ENCODE measurements around the gene JADE3.

Gene JADE3

GRCh38 chrX:46992070-46992469 is 79.8 kb downstream of the JADE3 start:
- no peak for TF ChIP-seq CTCF (conservative IDR thresholded peaks at IDR 0.05; ENCODE audit: low read depth, low read length)
- DNase-seq (ENCODE audit: low read depth): no peak
- no peak overlapping the region for H3K4me3 ChIP-seq (ENCODE audit: low read depth, low read length)

GRCh38 chrX:46994096-46994495 is 81.9 kb downstream of the JADE3 start:
- no peak for TF ChIP-seq CTCF (conservative IDR thresholded peaks at IDR 0.05; ENCODE audit: low read depth, low read length)
- DNase-seq (ENCODE audit: low read depth): peak; percentile 9

GRCh38 chrX:47012131-47012530 is 99.9 kb downstream of the JADE3 start:
- no peak for TF ChIP-seq CTCF (conservative IDR thresholded peaks at IDR 0.05; ENCODE audit: low read depth, low read length)
- no peak overlapping the region for H3K4me3 ChIP-seq (ENCODE audit: low read depth, low read length)
- no peak for DNase-seq (ENCODE audit: low read depth)

More at GRCh38 chrX:46994096-46994495, 81.9 kb downstream of the JADE3 start:
- no peak overlapping the region for H3K4me3 ChIP-seq (ENCODE audit: low read depth, low read length)

GRCh38 chrX:47026198-47026597 is 114.0 kb downstream of the JADE3 start:
- H3K4me3 ChIP-seq (ENCODE audit: low read depth, low read length): no peak overlapping the region
- no peak for TF ChIP-seq CTCF (conservative IDR thresholded peaks at IDR 0.05; ENCODE audit: low read depth, low read length)
- DNase-seq (ENCODE audit: low read depth): no peak

- DNase-seq (ENCODE audit: low read depth): peak; percentile 78
- no peak overlapping the region for H3K4me3 ChIP-seq (ENCODE audit: low read depth, low read length)
- TF ChIP-seq CTCF (conservative IDR thresholded peaks at IDR 0.05; ENCODE audit: low read depth, low read length): peak; percentile 49
These were observed 118.1 kb downstream of the JADE3 start for GRCh38 chrX:47030339-47030738.

- TF ChIP-seq CTCF (conservative IDR thresholded peaks at IDR 0.05; ENCODE audit: low read depth, low read length): no peak
- H3K4me3 ChIP-seq (ENCODE audit: low read depth, low read length): no peak overlapping the region
- DNase-seq (ENCODE audit: low read depth): peak; percentile 16
These were observed 135.8 kb downstream of the JADE3 start for GRCh38 chrX:47047989-47048388.

GRCh38 chrX:47059142-47059874 is 147.1 kb downstream of the JADE3 start:
- DNase-seq (ENCODE audit: low read depth): no peak
- no peak overlapping the region for H3K4me3 ChIP-seq (ENCODE audit: low read depth, low read length)
- no peak for TF ChIP-seq CTCF (conservative IDR thresholded peaks at IDR 0.05; ENCODE audit: low read depth, low read length)
